GM19467 (cell line): Measurements from ENCODE around the gene HTR3E.

ENCODE experiments used
- ATAC-seq: cut with Tn5 transposase; IDR thresholded peaks from one replicate; pipeline ENCODE4 v1.9.1; 2021; ENCODE audit warnings: mild to moderate bottlenecking, moderate library complexity; ENCODE audit not compliant: unreplicated experiment

The HTR3E gene

GRCh38 chr3:184155644-184156521 is 59.0 kb downstream of the HTR3E start:
- ATAC-seq = peak; percentile 29

DNA sequence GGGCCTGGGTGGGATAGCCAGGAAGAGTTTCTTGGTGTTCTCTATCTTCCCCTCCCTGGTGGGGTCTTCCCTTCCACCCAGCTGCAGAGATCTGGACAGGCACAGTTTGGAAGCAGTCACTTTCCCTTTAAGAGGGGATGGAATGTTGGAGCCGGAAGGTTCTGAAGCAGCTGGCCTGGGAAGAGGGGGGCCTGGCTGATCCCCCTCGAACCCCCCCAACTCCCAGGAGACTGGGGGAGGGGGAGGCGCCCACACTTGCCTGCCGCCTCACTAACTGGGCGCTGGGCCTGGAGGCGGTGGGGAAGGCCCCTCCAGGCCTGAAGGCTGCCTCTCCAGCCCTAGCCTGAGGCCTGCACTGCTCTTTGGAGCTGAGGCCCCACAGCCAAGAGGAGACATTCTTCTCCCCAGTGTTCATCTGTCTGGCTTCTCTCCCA is 59.7 kb downstream of the HTR3E start:
- ATAC-seq = no peak
